K562 (cell line): Measurements from ENCODE around the gene SMG6. TPM values are rescaled to one million over a fixed set of nuclear protein-coding genes. Genes with fewer than 3 reads are reported as not detected.

Source experiments
- ATAC-seq: fragments of 200-7000 bp; cut with Tn5 transposase; 3 replicates; pipeline ENCODE4 v1.9.1; 2020; ENCODE audit warnings: moderate library complexity
- BruUV-seq: library from RNA; stranded (reverse); fragments of 400-500 nt; replicated peaks from 2 replicates; lab custom pipeline; 2021; lab: Mats Ljungman, UMichigan
- CTCF ChIA-PET: fragments of 300-600 bp; formaldehyde crosslinking; extraction: SDS; loops from one replicate; lab custom pipeline; 2021; ENCODE audit warnings: low intra/inter-chr PET ratio; lab: Yijun Ruan, JAX
- POLR2A ChIA-PET: fragments of 300-600, 350-650 bp; sonication (Branson Sonifier 250); formaldehyde crosslinking; extraction: SDS; loops from one replicate; lab custom pipeline; 2021; ENCODE audit warnings: antibody characterized with exemption, inconsistent platforms; lab: Yijun Ruan, JAX
- DNase-seq, 4 experiments: peaks; one replicate each; pipeline versions ENCODE4 v3.0.0 to v3.0.0-alpha.2; 2011 to 2018; ENCODE audit warnings: low spot score in 3 of 4, mixed read lengths in 3 of 4; ENCODE audit errors: extremely low read depth in 1 of 4
- FAIRE-seq: peaks from 2 replicates; lab custom pipeline; 2011; peaks lifted over from hg19 to GRCh38; lab: Jason Lieb, UNC
- H2AFZ ChIP-seq: 2 replicates; pipeline ENCODE4 v1.6.0; 2011; ENCODE audit warnings: low read depth, low read length, control low read depth, inconsistent platforms
- H3K27ac ChIP-seq: fragments of 200-600 bp; 3 replicates; pipeline ENCODE4 v1.8.0; 2011; ENCODE audit warnings: low read depth, mild to moderate bottlenecking, control low read depth, inconsistent platforms, low read length, moderate library complexity, mixed read lengths; ENCODE audit errors: extremely low read depth
- H3K27me3 ChIP-seq, 2 experiments: fragments of 300-600 bp in 1 of 2; 2 replicates in 1 of 2; 3 replicates in 1 of 2; pipeline versions ENCODE4 v1.6.0 to v1.8.0; 2011; ENCODE audit warnings: inconsistent platforms in 2 of 2, low read length in 2 of 2, mild to moderate bottlenecking in 1 of 2, mixed read lengths in 1 of 2, moderate library complexity in 1 of 2; ENCODE audit not compliant: control insufficient read depth in 2 of 2, insufficient read depth in 2 of 2
- H3K36me3 ChIP-seq: fragments of 300-600 bp; 3 replicates; pipeline ENCODE4 v1.8.0; 2011; ENCODE audit warnings: mild to moderate bottlenecking, low read length, inconsistent platforms; ENCODE audit not compliant: control insufficient read depth, insufficient read depth
- H3K4me1 ChIP-seq, 2 experiments: fragments of 200-600 bp in 1 of 2; replicated peaks in 1 of 2; 2 replicates in 1 of 2; 3 replicates in 1 of 2; pipeline versions ENCODE4 v1.5.1 to v1.8.0; 2011; ENCODE audit warnings: inconsistent platforms in 2 of 2, low read length in 2 of 2, mild to moderate bottlenecking in 1 of 2, mixed read lengths in 1 of 2, moderate library complexity in 1 of 2; ENCODE audit not compliant: control insufficient read depth in 2 of 2, insufficient read depth in 2 of 2
- H3K4me2 ChIP-seq: 2 replicates; pipeline ENCODE4 v1.6.1; 2011; ENCODE audit warnings: low read length, control low read depth, inconsistent platforms, mixed read lengths; ENCODE audit not compliant: insufficient read depth
- H3K4me3 ChIP-seq: fragments of 200-600 bp; sonication (generic), shearing (Covaris generic); 2 replicates; pipeline ENCODE4 v1.5.1; 2016; ENCODE audit warnings: control low read depth, inconsistent platforms
- H3K79me2 ChIP-seq: fragments of 200-600 bp; 3 replicates; pipeline ENCODE4 v1.8.0; 2011; ENCODE audit warnings: low read length, inconsistent platforms; ENCODE audit not compliant: control insufficient read depth, insufficient read depth
- H3K9ac ChIP-seq, 2 experiments: 2 replicates each; pipeline versions ENCODE4 v1.6.0 to v1.6.1; 2011; ENCODE audit warnings: low read depth in 2 of 2, low read length in 2 of 2, control low read depth in 1 of 2, inconsistent platforms in 1 of 2, mild to moderate bottlenecking in 1 of 2, mixed read lengths in 1 of 2; ENCODE audit not compliant: insufficient read depth in 1 of 2
- H3K9me1 ChIP-seq: one replicate; pipeline ENCODE4 v1.6.0; 2011; ENCODE audit warnings: inconsistent platforms, mild to moderate bottlenecking, low read length, moderate library complexity; ENCODE audit not compliant: control insufficient read depth, insufficient read depth
- H3K9me3 ChIP-seq: replicated peaks from 2 replicates; pipeline ENCODE4 v1.5.1; 2011; ENCODE audit warnings: low read depth, low read length, inconsistent platforms; ENCODE audit not compliant: control insufficient read depth, insufficient read depth
- H4K20me1 ChIP-seq: replicated peaks from 2 replicates; pipeline ENCODE4 v1.6.1; 2011; ENCODE audit warnings: low read length, inconsistent platforms, mixed read lengths; ENCODE audit not compliant: control insufficient read depth, insufficient read depth
- CCNT2 ChIP-seq: IDR thresholded peaks from 2 replicates; pipeline ENCODE4 v1.6.1; 2011; ENCODE audit warnings: borderline replicate concordance, low read depth, mild to moderate bottlenecking, moderate library complexity, mixed read lengths, low read length; ENCODE audit not compliant: insufficient read length; ENCODE audit errors: extremely low read depth
- EHMT2 ChIP-seq: fragments of 450-650 bp; IDR thresholded peaks from 2 replicates; pipeline ENCODE4 v1.6.1; 2018; ENCODE audit warnings: antibody characterized with exemption
- ESRRA ChIP-seq: fragments of 450-650 bp; IDR thresholded peaks from 2 replicates; pipeline ENCODE4 v1.6.1; 2014; ENCODE audit warnings: low read depth, mild to moderate bottlenecking, moderate library complexity, borderline replicate concordance
- FOXP1 ChIP-seq: sonication (generic); formaldehyde crosslinking; IDR thresholded peaks from 2 replicates; pipeline ENCODE4 v1.8.0; 2022; ENCODE audit warnings: mild to moderate bottlenecking, missing genetic modification reagents
- HDAC2 ChIP-seq: fragments of 450-650 bp; IDR thresholded peaks from 2 replicates; pipeline ENCODE4 v1.6.1; 2016; ENCODE audit warnings: mild to moderate bottlenecking
- HNRNPL ChIP-seq: fragments of 200-400 bp; formaldehyde crosslinking; IDR thresholded peaks from 2 replicates; pipeline ENCODE4 v1.6.1; 2017; ENCODE audit warnings: low read depth, mild to moderate bottlenecking, low read length
- PML ChIP-seq: IDR thresholded peaks from 2 replicates; pipeline ENCODE4 v1.6.1; 2012; ENCODE audit warnings: low read length, inconsistent platforms
- RBM17 ChIP-seq: fragments of 200-400 bp; formaldehyde crosslinking; IDR thresholded peaks from 2 replicates; pipeline ENCODE4 v1.6.1; 2017; ENCODE audit warnings: low read depth, mild to moderate bottlenecking, low read length, borderline replicate concordance
- TBP ChIP-seq: optimal IDR thresholded peaks from 2 replicates; pipeline ENCODE3; 2011; ENCODE audit warnings: low read depth, low read length, improper control_type of control experiment
- ZNF175 ChIP-seq: fragments of 200-800 bp; sonication (Bioruptor generic); IDR thresholded peaks from 2 replicates; pipeline ENCODE4 v1.6.1; 2016; ENCODE audit warnings: low read depth, mild to moderate bottlenecking, missing genetic modification characterization, missing compliant biosample characterization
- ZNF354B ChIP-seq: fragments of 250-450 bp; sonication (Bioruptor Pico); IDR thresholded peaks from 2 replicates; pipeline ENCODE4 v1.4.0; 2020
- ZNF589 ChIP-seq: fragments of 200-800 bp; sonication (Bioruptor generic); IDR thresholded peaks from 2 replicates; pipeline ENCODE4 v1.6.1; 2016; ENCODE audit warnings: low read depth, missing genetic modification characterization, missing compliant biosample characterization
- ZSCAN29 ChIP-seq: fragments of 450-650 bp; IDR thresholded peaks from 2 replicates; pipeline ENCODE4 v1.6.1; 2017
- WGBS: fragments of 100-300 bp; shearing (Covaris generic); methylation state at CpG from one replicate; pipeline ENCODE4 v1.1.6; 2016; ENCODE audit warnings: low coverage, mixed read lengths; ENCODE audit not compliant: insufficient coverage; ENCODE audit errors: missing lambda C conversion rate; 5-methylcytosine and 5-hydroxymethylcytosine counted together
- in situ Hi-C: fragments of 300-500 bp; cut with MboI; formaldehyde crosslinking; loops from 4 replicates; pipeline ENCODE4 v1.15.0; 2018; ENCODE audit warnings: inconsistent platforms, mixed read lengths
- intact Hi-C: fragments of 100-400 bp; cut with micrococcal nuclease; formaldehyde crosslinking; loops from 2 replicates; pipeline ENCODE4 v1.14.2; 2022
- polyA plus RNA-seq, 8 experiments: library from polyadenylated mRNA; depleted of rRNA in 4 of 8; stranded (reverse) in 5 of 8; unstranded in 3 of 8; fragments of >200 nt; fragmentation: Nextera tagmentation in 2 of 8; fragmentation: Illumina TruSeq in 1 of 8; extraction: Ambion mirVana in 2 of 8; extraction: Trizol in 1 of 8; gene quantifications; 2 replicates each; pipeline versions ENCODE4 v1.2.1 to v1.2.3, GENCODE V29; 2011 to 2014; ENCODE audit warnings: inconsistent platforms in 1 of 8, missing spikeins in 1 of 8
- total RNA-seq, 7 experiments: library from RNA; depleted of rRNA in 6 of 7; stranded (reverse); fragments of >200 nt in 6 of 7; fragmentation: Illumina TruSeq in 2 of 7; extraction: Trizol in 2 of 7; gene quantifications; 2 replicates each; pipeline versions ENCODE4 v1.2.1 to v1.2.3, GENCODE V29; 2011 to 2021; ENCODE audit warnings: low replicate concordance in 1 of 7
- TF ChIP-seq, protein P1 (sequence below): fragments of 250-450 bp; sonication (Bioruptor Pico); IDR thresholded peaks from 2 replicates; pipeline ENCODE4 v1.4.0; 2020; ENCODE audit warnings: mild to moderate bottlenecking, moderate library complexity

SMG6 gene
- total and polyA plus RNA-seq, 9 of the 15 experiments (the other 6 are each of a cell fraction or from before 2014, with no cell fraction given) = 0.44 to 13.9 (median 6.0) TPM

GRCh38 chr17:2266865-2267228 is 36.7 kb downstream of the SMG6 start:
- WGBS = 47% methylated on average over 3 of the region's 3 CpGs
- BruUV-seq = no TSS peak
- 0 out of 5 replicates have a peak, but pooled peaks cover 0 to 3% of the 10 kb centered on the region in 2 experiments for H3K4me1 ChIP-seq
- H3K27me3 ChIP-seq = no peaks in the 10 kb centered on the region
- H3K79me2 ChIP-seq = no peaks in the 10 kb centered on the region
- intact Hi-C loops (no loop called here), in situ Hi-C loops (no loop called here)
- no peak for FAIRE-seq
- CTCF ChIA-PET = no interaction called here
- peaks cover 9% of the 10 kb centered on the region; the same call in 1 of the 3 replicates for H3K36me3 ChIP-seq
- DNase-seq = no peak
- H3K9me1 ChIP-seq = no peaks in the 10 kb centered on the region
- no peak overlapping the region for H3K4me3 ChIP-seq
- no peak overlapping the region for H3K27ac ChIP-seq
- POLR2A ChIA-PET = no interaction called here
- TF ChIP-seq, protein P1, sequence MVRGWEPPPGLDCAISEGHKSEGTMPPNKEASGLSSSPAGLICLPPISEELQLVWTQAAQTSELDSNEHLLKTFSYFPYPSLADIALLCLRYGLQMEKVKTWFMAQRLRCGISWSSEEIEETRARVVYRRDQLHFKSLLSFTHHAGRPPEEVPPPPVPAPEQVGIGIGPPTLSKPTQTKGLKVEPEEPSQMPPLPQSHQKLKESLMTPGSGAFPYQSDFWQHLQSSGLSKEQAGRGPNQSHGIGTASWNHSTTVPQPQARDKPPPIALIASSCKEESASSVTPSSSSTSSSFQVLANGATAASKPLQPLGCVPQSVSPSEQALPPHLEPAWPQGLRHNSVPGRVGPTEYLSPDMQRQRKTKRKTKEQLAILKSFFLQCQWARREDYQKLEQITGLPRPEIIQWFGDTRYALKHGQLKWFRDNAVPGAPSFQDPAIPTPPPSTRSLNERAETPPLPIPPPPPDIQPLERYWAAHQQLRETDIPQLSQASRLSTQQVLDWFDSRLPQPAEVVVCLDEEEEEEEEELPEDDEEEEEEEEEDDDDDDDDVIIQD (CRISPR knock-in tag) = no peak
- TF ChIP-seq ESRRA = no peak
- TF ChIP-seq FOXP1 = no peak
- no peak for TF ChIP-seq EHMT2
- no peak for TF ChIP-seq HNRNPL
- TF ChIP-seq RBM17 = no peak
- TF ChIP-seq ZSCAN29 = no peak
- no peak for TF ChIP-seq ZNF354B (CRISPR knock-in tag)
- no peak for TF ChIP-seq ZNF175 (CRISPR knock-in tag)
- TF ChIP-seq ZNF589 (CRISPR knock-in tag) = no peak
- TF ChIP-seq CCNT2 = no peak
- no peak for TF ChIP-seq TBP
- no peak for TF ChIP-seq PML
- TF ChIP-seq HDAC2 = no peak
- H3K4me2 ChIP-seq = no peak overlapping the region
- H4K20me1 ChIP-seq = no peaks in the 10 kb centered on the region
- no peak overlapping the region for H3K9ac ChIP-seq
- no peaks in the 10 kb centered on the region for H3K9me3 ChIP-seq
- no peak for ATAC-seq
- H2AFZ ChIP-seq = no peak overlapping the region
